HepG2 (cell line): Measurements from ENCODE around the gene XKR7. TPM values are rescaled to one million over a fixed set of nuclear protein-coding genes. Genes with fewer than 3 reads are reported as not detected.

Experiments used
- ATAC-seq: fragments of 200-7000 bp; cut with Tn5 transposase; 3 replicates; pipeline ENCODE4 v1.9.1; 2020; ENCODE audit warnings: mild to moderate bottlenecking, moderate library complexity
- BruUV-seq: library from RNA; stranded (reverse); fragments of 400-500 nt; replicated peaks from 2 replicates; lab custom pipeline; 2021; lab: Mats Ljungman, UMichigan
- CTCF ChIA-PET: fragments of 300-600 bp; formaldehyde crosslinking; extraction: SDS; loops from one replicate; lab custom pipeline; 2021; ENCODE audit warnings: low total read pairs, inconsistent platforms, low intra/inter-chr PET ratio; lab: Yijun Ruan, JAX
- POLR2A ChIA-PET: fragments of 350-600 bp; sonication (Branson Sonifier 250); formaldehyde crosslinking; loops from one replicate; lab custom pipeline; 2020; ENCODE audit warnings: antibody characterized with exemption, inconsistent platforms; lab: Yijun Ruan, JAX
- DNase-seq: peaks from one replicate; pipeline ENCODE4 v3.0.0-alpha.2; 2015; ENCODE audit warnings: low spot score
- FAIRE-seq: peaks from 3 replicates; lab custom pipeline; 2011; peaks lifted over from hg19 to GRCh38; lab: Jason Lieb, UNC
- H2AFZ ChIP-seq: one replicate; pipeline ENCODE4 v1.6.1; 2011; ENCODE audit warnings: low read length, inconsistent platforms
- H3K27ac ChIP-seq: fragments of 300-600 bp; 3 replicates; pipeline ENCODE4 v1.8.0; 2011; ENCODE audit warnings: mixed run types, mild to moderate bottlenecking, mixed read lengths, low read length, inconsistent platforms; ENCODE audit not compliant: insufficient read depth; ENCODE audit errors: extremely low read length
- H3K27me3 ChIP-seq, 2 experiments: fragments of 200-600 bp in 1 of 2; 2 replicates in 1 of 2; 3 replicates in 1 of 2; pipeline versions ENCODE4 v1.6.0 to v1.8.0; 2011; ENCODE audit warnings: low read length in 2 of 2, mild to moderate bottlenecking in 2 of 2, moderate library complexity in 2 of 2, inconsistent platforms in 1 of 2; ENCODE audit not compliant: insufficient read depth in 2 of 2, control insufficient read depth in 1 of 2
- H3K36me3 ChIP-seq, 2 experiments: fragments of 200-600 bp in 1 of 2; replicated peaks in 1 of 2; 2 replicates in 1 of 2; 3 replicates in 1 of 2; pipeline versions ENCODE4 v1.5.1 to v1.8.0; 2011; ENCODE audit warnings: low read length in 2 of 2, inconsistent platforms in 1 of 2; ENCODE audit not compliant: insufficient read depth in 2 of 2, control insufficient read depth in 1 of 2
- H3K4me1 ChIP-seq: 2 replicates; pipeline ENCODE4 v1.5.1; 2012; ENCODE audit warnings: low read length, inconsistent platforms; ENCODE audit not compliant: insufficient read depth
- H3K4me2 ChIP-seq: 2 replicates; pipeline ENCODE4 v1.6.0; 2011; ENCODE audit warnings: low read depth, low read length, inconsistent platforms
- H3K4me3 ChIP-seq, 3 experiments: fragments of 200-600 bp in 1 of 3; sonication (generic), shearing (Covaris generic) in 1 of 3; replicated peaks in 1 of 3; 2 replicates each; pipeline ENCODE4 v1.5.1; 2011 to 2016; ENCODE audit warnings: low read length in 3 of 3, inconsistent platforms in 2 of 3, low read depth in 2 of 3, mild to moderate bottlenecking in 2 of 3, control low read depth in 1 of 3, mixed read lengths in 1 of 3; ENCODE audit not compliant: insufficient read depth in 1 of 3
- H3K79me2 ChIP-seq: one replicate; pipeline ENCODE4 v1.6.1; 2011; ENCODE audit warnings: low read length, inconsistent platforms; ENCODE audit not compliant: insufficient read depth
- H3K9ac ChIP-seq: 2 replicates; pipeline ENCODE4 v1.6.0; 2011; ENCODE audit warnings: mild to moderate bottlenecking, low read depth, low read length, inconsistent platforms; ENCODE audit not compliant: insufficient read depth
- H3K9me3 ChIP-seq: 2 replicates; pipeline ENCODE4 v1.5.1; 2012; ENCODE audit warnings: mild to moderate bottlenecking, low read length
- H4K20me1 ChIP-seq: 2 replicates; pipeline ENCODE4 v1.6.0; 2011; ENCODE audit warnings: inconsistent platforms, mild to moderate bottlenecking, low read length, moderate library complexity; ENCODE audit not compliant: insufficient read depth
- ATM ChIP-seq: fragments of 450-650 bp; IDR thresholded peaks from 2 replicates; pipeline ENCODE4 v1.7.1; 2017; ENCODE audit warnings: mild to moderate bottlenecking, borderline replicate concordance
- DMTF1 ChIP-seq: sonication (generic); formaldehyde crosslinking; IDR thresholded peaks from 2 replicates; pipeline ENCODE4 v1.4.0; 2020; ENCODE audit warnings: mild to moderate bottlenecking, missing genetic modification reagents
- E2F1 ChIP-seq: sonication (generic); formaldehyde crosslinking; IDR thresholded peaks from 2 replicates; pipeline ENCODE4 v1.5.0; 2020; ENCODE audit warnings: missing genetic modification reagents
- GLI4 ChIP-seq: sonication (generic); formaldehyde crosslinking; IDR thresholded peaks from 2 replicates; pipeline ENCODE4 v1.5.1; 2020; ENCODE audit warnings: missing genetic modification reagents, mild to moderate bottlenecking, moderate library complexity, borderline replicate concordance
- IKZF1 ChIP-seq: fragments of 450-650 bp; IDR thresholded peaks from 2 replicates; pipeline ENCODE4 v1.7.1; 2016
- MLLT10 ChIP-seq: sonication (generic); formaldehyde crosslinking; IDR thresholded peaks from 2 replicates; pipeline ENCODE4 v1.4.0; 2020; ENCODE audit warnings: missing genetic modification reagents
- PHF20 ChIP-seq: sonication (generic); formaldehyde crosslinking; IDR thresholded peaks from 2 replicates; pipeline ENCODE4 v1.5.0; 2020; ENCODE audit warnings: mild to moderate bottlenecking, missing genetic modification reagents
- POGZ ChIP-seq: sonication (generic); formaldehyde crosslinking; IDR thresholded peaks from 2 replicates; pipeline ENCODE4 v1.4.0; 2020; ENCODE audit warnings: mild to moderate bottlenecking, missing genetic modification reagents
- TCF7L2 ChIP-seq: IDR thresholded peaks from 2 replicates; pipeline ENCODE4 v1.6.1; 2011; ENCODE audit warnings: mild to moderate bottlenecking, low read depth, low read length, moderate library complexity
- TEAD3 ChIP-seq: optimal IDR thresholded peaks from 2 replicates; pipeline ENCODE3; 2016; ENCODE audit warnings: borderline replicate concordance
- UBTF ChIP-seq: sonication (generic); formaldehyde crosslinking; IDR thresholded peaks from 2 replicates; pipeline ENCODE4 v1.4.0; 2020; ENCODE audit warnings: mild to moderate bottlenecking, missing genetic modification reagents
- ZMYM2 ChIP-seq: sonication (generic); formaldehyde crosslinking; IDR thresholded peaks from 2 replicates; pipeline ENCODE4 v1.8.0; 2022; ENCODE audit warnings: mild to moderate bottlenecking, missing genetic modification reagents
- ZNF136 ChIP-seq: sonication (generic); formaldehyde crosslinking; IDR thresholded peaks from 2 replicates; pipeline ENCODE4 v1.8.1; 2022; ENCODE audit warnings: low read depth, mild to moderate bottlenecking, moderate library complexity, missing genetic modification reagents
- ZNF263 ChIP-seq: sonication (generic); formaldehyde crosslinking; IDR thresholded peaks from 2 replicates; pipeline ENCODE4 v1.4.0; 2020; ENCODE audit warnings: missing genetic modification reagents
- ZNF362 ChIP-seq: sonication (generic); formaldehyde crosslinking; IDR thresholded peaks from 2 replicates; pipeline ENCODE4 v1.4.0; 2020; ENCODE audit warnings: missing genetic modification reagents, mild to moderate bottlenecking, borderline replicate concordance
- ZNF572 ChIP-seq: sonication (generic); formaldehyde crosslinking; IDR thresholded peaks from 2 replicates; pipeline ENCODE4 v1.5.1; 2020; ENCODE audit warnings: mild to moderate bottlenecking, missing genetic modification reagents
- ZNF660 ChIP-seq: sonication (generic); formaldehyde crosslinking; IDR thresholded peaks from 2 replicates; pipeline ENCODE4 v1.5.1; 2020; ENCODE audit warnings: mild to moderate bottlenecking, low read depth, missing genetic modification reagents, borderline replicate concordance
- ZNF850 ChIP-seq: sonication (generic); formaldehyde crosslinking; conservative IDR thresholded peaks from 2 replicates; pipeline ENCODE4 v1.9.0; 2021; ENCODE audit warnings: mild to moderate bottlenecking, missing genetic modification reagents
- WGBS: methylation state at CpG from one replicate; pipeline ENCODE4 v1.1.6; 2017; ENCODE audit warnings: low lambda C conversion rate; 5-methylcytosine and 5-hydroxymethylcytosine counted together
- in situ Hi-C: cut with HindIII; loops from 2 replicates; pipeline ENCODE4 v1.10.0; 2017; ENCODE audit warnings: low pct_unique_long_range_greater_than_20kb; ENCODE audit not compliant: extremely low pct_ligation_motif_present
- intact Hi-C: fragments of 100-400 bp; cut with micrococcal nuclease; formaldehyde crosslinking; loops from one replicate; pipeline ENCODE4 v1.10.0; 2022; ENCODE audit not compliant: unreplicated experiment
- polyA plus RNA-seq, 8 experiments: library from polyadenylated mRNA; depleted of rRNA in 3 of 8; stranded (reverse) in 7 of 8; unstranded in 1 of 8; fragments of >200 nt; fragmentation: Illumina TruSeq in 4 of 8; extraction: Trizol in 4 of 8; gene quantifications; 2 replicates each; pipeline versions ENCODE4 v1.2.1 to v1.2.3, GENCODE V29; 2011 to 2016; ENCODE audit warnings: low read depth in 4 of 8, missing spikeins in 1 of 8, mixed read lengths in 1 of 8; ENCODE audit not compliant: insufficient read depth in 1 of 8
- total RNA-seq, 5 experiments: library from RNA; depleted of rRNA; stranded (reverse); fragments of >200 nt; fragmentation: Illumina TruSeq; extraction: Trizol; gene quantifications; 2 replicates each; pipeline ENCODE4 v1.2.3, GENCODE V29; 2016; ENCODE audit warnings: low read depth in 1 of 5

Gene XKR7
- total and polyA plus RNA-seq, 2 of the 13 experiments (the other 11 are each of a cell fraction or from before 2014, with no cell fraction given): not detected

GRCh38 chr20:31925631-31926030 is 42.3 kb upstream of the XKR7 start:
- H2AFZ ChIP-seq: no peak overlapping the region
- 8% methylated on average over 9 of the region's 9 CpGs for WGBS
- no peaks in the 10 kb centered on the region for H3K79me2 ChIP-seq
- peaks cover 2 to 35% of the 10 kb centered on the region in 2 experiments; a peak in 3 of 5 replicates for H3K27me3 ChIP-seq
- intact Hi-C loops (no loop called here), in situ Hi-C loops (no loop called here)
- ChIA-PET POLR2A (interaction anchor here (1.5 kb wide), 1 partner anchor 26 kb away, joined by 4 read pairs; the partner anchor contains the start of gene PDRG1), CTCF (no interaction called here)
- no peak overlapping the region for H3K4me3 ChIP-seq
- H3K4me2 ChIP-seq: no peak overlapping the region
- no peaks in the 10 kb centered on the region for H3K9me3 ChIP-seq
- no peak for FAIRE-seq
- no peak overlapping the region for H3K27ac ChIP-seq
- ATAC-seq: peak; percentile 51
- BruUV-seq: no TSS peak
- H4K20me1 ChIP-seq: no peaks in the 10 kb centered on the region
- no peak overlapping the region for H3K9ac ChIP-seq
- H3K4me1 ChIP-seq: no peaks in the 10 kb centered on the region
- no peak for DNase-seq
- H3K36me3 ChIP-seq: no peaks in the 10 kb centered on the region
- TF ChIP-seq ZNF660 (no peak), TEAD3 (CRISPR knock-in tag) (no peak), POGZ (no peak), ZMYM2 (CRISPR knock-in tag) (no peak), MLLT10 (no peak), ZNF572 (CRISPR knock-in tag) (no peak), ZNF362 (no peak), GLI4 (no peak), PHF20 (CRISPR knock-in tag) (no peak), UBTF (CRISPR knock-in tag) (no peak), IKZF1 (no peak), E2F1 (CRISPR knock-in tag) (no peak), ZNF136 (no peak), ATM (no peak), ZNF263 (CRISPR knock-in tag) (no peak), TCF7L2 (no peak), DMTF1 (CRISPR knock-in tag) (no peak), ZNF850 (no peak)
